Caco-2 (cell line): ENCODE results near the gene CLMP. TPM values are rescaled to one million over a fixed set of nuclear protein-coding genes. Genes with fewer than 3 reads are reported as not detected.

ENCODE experiments used
- BruUV-seq: library from RNA; stranded (reverse); fragments of 400-500 nt; replicated peaks from 2 replicates; lab custom pipeline; 2021; lab: Mats Ljungman, UMichigan
- CTCF ChIA-PET: fragments of 300-600 bp; sonication (Branson Sonifier 250); formaldehyde crosslinking; loops from one replicate; lab custom pipeline; 2022; ENCODE audit warnings: antibody characterized with exemption; lab: Charles Lee
- POLR2A ChIA-PET: fragments of 300-600 bp; sonication (Branson Sonifier 250); formaldehyde crosslinking; loops from one replicate; lab custom pipeline; 2022; ENCODE audit warnings: antibody characterized with exemption; lab: Charles Lee
- DNase-seq, 2 experiments: peaks; one replicate each; pipeline versions ENCODE4 v3.0.0 to v3.0.0-alpha.2; 2020 to 2022
- H3K27me3 ChIP-seq: replicated peaks from 2 replicates; pipeline ENCODE4 v1.6.0; 2011; ENCODE audit warnings: low read length; ENCODE audit not compliant: control insufficient read depth, insufficient read depth
- H3K36me3 ChIP-seq: 2 replicates; pipeline ENCODE4 v1.5.1; 2011; ENCODE audit warnings: low read length; ENCODE audit not compliant: control insufficient read depth, insufficient read depth
- H3K4me1 ChIP-seq: fragments of 250-450 bp; sonication (Bioruptor Pico); 2 replicates; pipeline ENCODE4 v1.5.1; 2020; ENCODE audit warnings: mild to moderate bottlenecking
- H3K4me3 ChIP-seq: 2 replicates; pipeline ENCODE4 v1.5.1; 2011; ENCODE audit warnings: low read depth, mild to moderate bottlenecking, control low read depth, low read length
- H3K9me3 ChIP-seq: fragments of 250-450 bp; sonication (Bioruptor Pico); 2 replicates; pipeline ENCODE4 v1.5.1; 2020; ENCODE audit warnings: mild to moderate bottlenecking, moderate library complexity
- H3K27ac Mint-ChIP-seq: one replicate; pipeline ENCODE4 v1.8.0; 2022; ENCODE audit warnings: mixed read lengths; ENCODE audit not compliant: unreplicated experiment
- H3K27me3 Mint-ChIP-seq: one replicate; pipeline ENCODE4 v1.8.0; 2022; ENCODE audit warnings: mixed read lengths; ENCODE audit not compliant: insufficient read depth, unreplicated experiment
- H3K36me3 Mint-ChIP-seq: one replicate; pipeline ENCODE4 v1.8.0; 2022; ENCODE audit warnings: mild to moderate bottlenecking, mixed read lengths; ENCODE audit not compliant: insufficient read depth, unreplicated experiment
- H3K4me1 Mint-ChIP-seq: one replicate; pipeline ENCODE4 v1.8.0; 2022; ENCODE audit warnings: low read depth, mixed read lengths; ENCODE audit not compliant: unreplicated experiment
- H3K4me3 Mint-ChIP-seq: one replicate; pipeline ENCODE4 v1.8.0; 2022; ENCODE audit warnings: mild to moderate bottlenecking, moderate library complexity, mixed read lengths; ENCODE audit not compliant: unreplicated experiment
- H3K9me3 Mint-ChIP-seq: one replicate; pipeline ENCODE4 v1.8.0; 2022; ENCODE audit warnings: mixed read lengths; ENCODE audit not compliant: unreplicated experiment
- intact Hi-C: fragments of 100-400 bp; cut with micrococcal nuclease; formaldehyde crosslinking; loops from one replicate; pipeline ENCODE4 v1.10.0; 2022; ENCODE audit not compliant: unreplicated experiment
- total RNA-seq: library from RNA; stranded (reverse); gene quantifications from 2 replicates; pipeline ENCODE4 v1.2.3, GENCODE V29; 2022
- TF ChIP-seq, protein P1 (sequence below), 2 experiments: fragments of 200-600 bp in 1 of 2; IDR thresholded peaks; 1 replicate in 1 of 2; 2 replicates in 1 of 2; pipeline versions ENCODE4 v1.5.1 to v1.8.0; 2011 to 2022; ENCODE audit warnings: antibody characterized with exemption in 1 of 2, control low read depth in 1 of 2, inconsistent platforms in 1 of 2, low read depth in 1 of 2, low read length in 1 of 2, mild to moderate bottlenecking in 1 of 2, moderate library complexity in 1 of 2; ENCODE audit not compliant: insufficient read depth in 1 of 2, severe bottlenecking in 1 of 2, unreplicated experiment in 1 of 2

Gene CLMP
- total RNA-seq, 1 experiment from 2014 or later = 58.9 TPM

- Histone ChIP-seq H3K4me3 (no peak overlapping the region), H3K27me3 (no peaks in the 10 kb centered on the region), H3K4me1 (peaks cover 48% of the 10 kb centered on the region), H3K9me3 (no peaks in the 10 kb centered on the region), H3K36me3 (no peaks in the 10 kb centered on the region)
- H3K9me3 Mint-ChIP-seq = no peaks in the 10 kb centered on the region
- H3K27ac Mint-ChIP-seq = peak overlapping the region; percentile 21
- no peaks in the 10 kb centered on the region for H3K36me3 Mint-ChIP-seq
- ChIA-PET POLR2A (no interaction called here), CTCF (no interaction called here)
- no peak overlapping the region for H3K4me3 Mint-ChIP-seq
- DNase-seq = no peak
- peaks cover 24% of the 10 kb centered on the region for H3K4me1 Mint-ChIP-seq
- TF ChIP-seq, protein P1, sequence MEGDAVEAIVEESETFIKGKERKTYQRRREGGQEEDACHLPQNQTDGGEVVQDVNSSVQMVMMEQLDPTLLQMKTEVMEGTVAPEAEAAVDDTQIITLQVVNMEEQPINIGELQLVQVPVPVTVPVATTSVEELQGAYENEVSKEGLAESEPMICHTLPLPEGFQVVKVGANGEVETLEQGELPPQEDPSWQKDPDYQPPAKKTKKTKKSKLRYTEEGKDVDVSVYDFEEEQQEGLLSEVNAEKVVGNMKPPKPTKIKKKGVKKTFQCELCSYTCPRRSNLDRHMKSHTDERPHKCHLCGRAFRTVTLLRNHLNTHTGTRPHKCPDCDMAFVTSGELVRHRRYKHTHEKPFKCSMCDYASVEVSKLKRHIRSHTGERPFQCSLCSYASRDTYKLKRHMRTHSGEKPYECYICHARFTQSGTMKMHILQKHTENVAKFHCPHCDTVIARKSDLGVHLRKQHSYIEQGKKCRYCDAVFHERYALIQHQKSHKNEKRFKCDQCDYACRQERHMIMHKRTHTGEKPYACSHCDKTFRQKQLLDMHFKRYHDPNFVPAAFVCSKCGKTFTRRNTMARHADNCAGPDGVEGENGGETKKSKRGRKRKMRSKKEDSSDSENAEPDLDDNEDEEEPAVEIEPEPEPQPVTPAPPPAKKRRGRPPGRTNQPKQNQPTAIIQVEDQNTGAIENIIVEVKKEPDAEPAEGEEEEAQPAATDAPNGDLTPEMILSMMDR (IDR thresholded peaks at IDR 0.05; ENCODE audit: insufficient read depth in 1 of 2, low read depth in 1 of 2, low read length in 1 of 2, severe bottlenecking in 1 of 2, unreplicated experiment in 1 of 2) = no peak
- intact Hi-C loops = no loop called here
- H3K27me3 Mint-ChIP-seq = no peaks in the 10 kb centered on the region
- BruUV-seq = no TSS peak
Observed at GRCh38 chr11:123227763-123228495, 32.9 kb upstream of the CLMP start.

GRCh38 chr11:123221584-123221983, 26.5 kb upstream of the CLMP start:
- H3K4me3 ChIP-seq = no peak overlapping the region
- H3K27me3 Mint-ChIP-seq = no peaks in the 10 kb centered on the region
- no peaks in the 10 kb centered on the region for H3K27me3 ChIP-seq
- H3K4me1 ChIP-seq = peaks cover 18% of the 10 kb centered on the region
- H3K4me3 Mint-ChIP-seq = no peak overlapping the region
- DNase-seq = no peak
- no peaks in the 10 kb centered on the region for H3K36me3 Mint-ChIP-seq
- 0 out of 2 replicates have a peak, but pooled peaks cover 3% of the 10 kb centered on the region for H3K9me3 ChIP-seq
- no TSS peak for BruUV-seq
- POLR2A ChIA-PET = no interaction called here
- CTCF ChIA-PET = no interaction called here
- TF ChIP-seq, protein P1 (IDR thresholded peaks at IDR 0.05; ENCODE audit: insufficient read depth in 1 of 2, low read depth in 1 of 2, low read length in 1 of 2, severe bottlenecking in 1 of 2, unreplicated experiment in 1 of 2) = no peak
- intact Hi-C loops = no loop called here
- peaks cover 29% of the 10 kb centered on the region for H3K4me1 Mint-ChIP-seq
- H3K36me3 ChIP-seq = no peaks in the 10 kb centered on the region
- H3K9me3 Mint-ChIP-seq = peaks cover 24% of the 10 kb centered on the region
- no peak overlapping the region for H3K27ac Mint-ChIP-seq

GRCh38 chr11:123221096-123221561, 26.1 kb upstream of the CLMP start:
- Histone ChIP-seq H3K36me3 (no peaks in the 10 kb centered on the region), H3K9me3 (0 out of 2 replicates have a peak, but pooled peaks cover 3% of the 10 kb centered on the region), H3K4me3 (no peak overlapping the region), H3K4me1 (peaks cover 18% of the 10 kb centered on the region), H3K27me3 (no peaks in the 10 kb centered on the region)
- no peak for DNase-seq
- intact Hi-C loops = no loop called here
- peaks cover 28% of the 10 kb centered on the region for H3K9me3 Mint-ChIP-seq
- peaks cover 33% of the 10 kb centered on the region for H3K4me1 Mint-ChIP-seq
- TF ChIP-seq, protein P1 (IDR thresholded peaks at IDR 0.05; ENCODE audit: insufficient read depth in 1 of 2, low read depth in 1 of 2, low read length in 1 of 2, severe bottlenecking in 1 of 2, unreplicated experiment in 1 of 2) = no peak
- H3K27ac Mint-ChIP-seq = no peak overlapping the region
- ChIA-PET POLR2A (no interaction called here), CTCF (no interaction called here)
- no peak overlapping the region for H3K4me3 Mint-ChIP-seq
- no peaks in the 10 kb centered on the region for H3K36me3 Mint-ChIP-seq
- H3K27me3 Mint-ChIP-seq = no peaks in the 10 kb centered on the region
- BruUV-seq = no TSS peak
